HG03135 (cell line): Measurements from ENCODE around the gene GARIN5B.
A peak's percentile ranks its signal among the peaks of the same experiment; 100 is the strongest.
"Not testable (repeated sequence)": the region's sequence is repeated elsewhere in the genome, so short reads cannot be mapped to it uniquely, and the experiment has no call there.

Experiments
- ATAC-seq: cut with Tn5 transposase; IDR thresholded peaks from one replicate; pipeline ENCODE4 v1.9.1; 2021; ENCODE audit warnings: mild to moderate bottlenecking, moderate library complexity; ENCODE audit not compliant: unreplicated experiment

The GARIN5B gene

DNA sequence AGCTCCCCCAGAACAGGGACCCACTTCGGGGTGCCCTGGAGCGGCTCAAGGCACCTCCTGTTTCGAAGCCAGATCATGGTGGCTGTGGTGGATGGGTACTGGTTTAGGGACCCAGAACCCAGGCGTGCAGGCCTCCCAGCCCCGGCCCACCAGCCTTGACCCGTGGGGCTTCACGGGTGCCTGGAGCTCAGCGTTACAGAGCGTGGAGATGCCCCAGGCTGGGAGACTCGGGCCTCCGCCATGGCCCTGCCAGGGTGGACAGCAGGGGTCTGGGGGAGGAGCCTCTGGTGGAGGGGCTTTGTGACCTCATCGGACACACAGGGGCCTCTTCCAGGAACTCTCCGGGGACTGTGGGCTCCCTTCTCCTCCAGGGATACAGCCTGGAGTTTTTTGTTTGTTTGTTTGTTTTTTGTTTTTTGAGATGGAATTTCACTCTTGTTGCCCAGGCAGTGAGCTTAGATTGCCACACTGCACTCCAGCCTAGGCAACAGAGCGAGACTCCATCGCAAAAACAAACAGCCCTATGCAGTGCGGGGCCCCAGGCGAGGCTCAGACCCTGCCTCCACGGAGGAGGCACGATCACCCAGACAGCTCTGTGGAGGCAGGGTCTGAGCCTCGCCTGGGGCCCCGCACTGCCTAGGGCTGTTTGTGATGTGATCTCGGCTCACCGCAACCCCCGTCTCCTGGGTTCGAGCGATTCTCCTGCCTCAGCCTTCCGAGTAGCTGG lies at the start of gene GARIN5B:
Gene GARIN5B, minus strand, starts transcription at position 271 of the 727 bp plus-strand sequence. Its CDS starts 194 bp downstream, at position 77.
- no peak for ATAC-seq

- no peak for ATAC-seq
Observed at GRCh38 chr19:55410168-55410567, 47.1 kb upstream of the GARIN5B start.

- ATAC-seq, result not testable (repeated sequence)
Observed at GRCh38 chr19:55409179-55409578, 46.1 kb upstream of the GARIN5B start.

GRCh38 chr19:55408533-55408872 lies 45.4 kb upstream of the GARIN5B start:
- no peak for ATAC-seq

- ATAC-seq, result peak; percentile 83
Observed at GRCh38 chr19:55407800-55408532, 44.9 kb upstream of the GARIN5B start.

- ATAC-seq, result peak; percentile 65
Observed at GRCh38 chr19:55407550-55407799, 44.4 kb upstream of the GARIN5B start, which contains the start of gene UBE2S. UBE2S (minus strand) TSS chr19:55407788; CDS start chr19:55407589, 199 bp downstream.

GRCh38 chr19:55406826-55407549 lies 43.9 kb upstream of the GARIN5B start:
- ATAC-seq, result peak; percentile 11

- ATAC-seq, result no peak
Observed at GRCh38 chr19:55406091-55406825, 43.2 kb upstream of the GARIN5B start.

DNA sequence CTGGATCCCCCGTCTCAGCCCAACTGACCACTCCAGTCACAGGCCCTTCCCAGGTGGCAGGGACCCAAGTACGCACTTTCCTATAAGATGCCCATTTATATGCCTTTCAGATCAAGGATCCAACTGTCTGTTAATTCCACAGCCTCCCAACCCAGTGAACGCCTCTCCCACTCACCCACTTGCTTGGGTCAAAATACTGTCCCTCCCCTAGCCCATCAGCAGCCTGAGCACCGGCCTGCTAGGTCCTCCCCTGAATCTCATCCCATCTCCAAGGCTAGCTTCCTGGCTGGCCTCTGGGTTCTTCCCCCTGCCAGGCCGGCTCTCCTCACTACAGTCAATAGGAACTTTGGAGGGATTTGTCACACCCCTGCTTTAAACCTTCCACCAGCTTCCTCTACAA lies 42.6 kb upstream of the GARIN5B start:
- no peak for ATAC-seq

GRCh38 chr19:55402509-55402908 lies 39.4 kb upstream of the GARIN5B start:
- no peak for ATAC-seq

- not testable (repeated sequence) for ATAC-seq
Observed at GRCh38 chr19:55401390-55401789, 38.3 kb upstream of the GARIN5B start.

DNA sequence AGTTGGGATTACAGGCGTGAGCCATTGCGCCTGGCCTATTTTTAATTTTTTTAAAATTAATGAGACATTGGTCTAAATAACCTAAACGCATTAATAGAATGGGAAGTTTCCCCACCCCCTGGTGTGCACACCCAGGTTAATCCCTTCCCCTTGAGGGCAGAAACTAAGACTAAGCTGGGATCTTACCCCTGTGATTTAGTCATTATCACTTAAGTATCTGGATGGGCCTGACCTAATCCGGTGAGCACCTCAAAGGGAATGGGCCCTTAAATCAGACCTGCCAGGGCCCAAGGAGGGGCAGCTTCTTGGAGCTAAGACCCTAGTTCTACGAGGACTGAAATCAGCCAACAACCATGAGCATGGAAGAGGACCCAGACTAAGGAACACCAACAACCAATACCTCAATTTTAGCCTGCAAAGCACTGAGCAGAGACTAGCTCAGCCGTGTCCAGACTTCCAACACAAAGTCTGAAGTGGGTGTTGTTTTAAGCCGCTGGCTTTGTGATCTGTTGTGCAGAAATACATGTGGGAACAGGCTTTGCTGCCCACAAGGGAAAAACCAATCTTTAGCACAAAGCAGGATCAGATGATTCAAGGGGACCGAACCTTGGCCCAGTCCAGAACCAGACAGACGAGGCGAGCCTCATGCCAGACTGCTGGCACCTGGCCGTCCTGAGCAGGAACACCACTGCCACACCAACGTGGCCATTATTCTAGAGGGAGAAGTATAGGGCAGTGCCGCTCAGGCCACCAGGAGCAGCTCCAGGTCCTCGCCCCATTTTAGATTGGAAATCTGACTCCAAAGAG lies 37.4 kb upstream of the GARIN5B start:
- ATAC-seq, result no peak

GRCh38 chr19:55398200-55398925 lies 35.3 kb upstream of the GARIN5B start:
- ATAC-seq, result no peak

- ATAC-seq, result no peak
Observed at GRCh38 chr19:55392820-55393761, 30.0 kb upstream of the GARIN5B start.

DNA sequence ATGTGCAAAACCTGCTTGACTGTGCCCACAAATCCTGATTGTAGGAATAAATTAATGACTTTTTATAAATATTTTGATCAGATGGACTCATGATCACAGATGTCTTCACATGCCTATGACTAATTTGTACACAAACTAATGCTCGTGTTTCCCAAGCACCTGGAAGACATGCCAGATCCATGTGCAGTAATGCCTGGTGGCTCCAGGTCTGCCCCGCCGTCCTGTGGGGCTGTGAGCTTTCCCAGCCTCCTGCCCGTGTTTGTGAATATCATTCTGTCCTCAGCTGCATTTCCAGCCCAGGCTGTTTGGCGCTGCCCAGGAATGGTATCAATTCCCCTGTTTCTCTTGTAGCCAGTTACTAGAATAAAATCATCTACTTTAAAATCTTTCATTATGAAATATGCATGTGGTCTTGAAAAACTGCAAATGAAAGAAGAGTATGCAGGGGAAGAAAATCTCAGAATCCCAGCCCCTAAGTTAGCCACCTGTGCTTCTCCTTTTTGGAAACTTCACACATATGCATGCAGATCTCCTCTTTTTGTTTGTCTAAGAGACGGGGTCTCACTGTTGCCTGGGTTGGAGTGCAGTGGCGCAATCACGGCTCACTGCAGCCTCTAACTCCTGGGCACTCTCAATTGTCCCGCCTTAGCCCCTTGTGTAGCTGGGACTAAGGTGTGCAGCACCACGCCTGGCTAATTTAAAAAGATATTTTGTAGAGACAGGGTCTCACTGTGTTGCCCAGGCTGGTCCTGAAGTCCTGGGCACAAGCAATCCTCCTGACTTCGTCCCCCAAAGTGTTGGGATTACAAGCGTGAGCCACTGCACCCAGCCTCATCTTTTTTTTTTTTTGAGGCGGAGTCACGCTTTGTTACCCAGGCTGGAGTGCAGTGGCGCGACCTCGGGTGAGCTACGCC lies 28.9 kb upstream of the GARIN5B start:
- no peak for ATAC-seq

DNA sequence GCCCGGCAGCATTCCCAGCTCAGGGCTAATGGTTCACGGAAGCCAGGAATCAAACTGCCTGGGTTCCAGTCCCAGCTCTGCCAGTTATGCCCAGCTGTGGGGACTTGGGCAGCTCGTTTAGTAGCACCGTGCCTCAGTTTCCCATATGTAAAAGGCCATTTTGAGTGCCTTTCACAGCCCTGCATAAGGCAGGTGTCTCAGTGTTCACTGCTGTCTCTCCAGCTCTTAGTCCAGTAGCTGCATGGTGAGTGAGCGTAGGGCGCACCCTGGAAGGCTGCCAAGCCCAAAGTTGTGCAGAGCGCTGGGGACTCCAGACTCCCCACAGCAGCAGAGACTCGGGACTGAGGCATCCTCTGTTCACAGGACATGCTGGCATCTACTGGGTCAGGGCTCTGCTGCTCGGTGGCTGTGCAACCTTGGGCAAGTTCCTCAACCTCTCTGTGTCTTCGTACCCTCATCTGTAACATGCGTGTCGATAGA lies 28.2 kb upstream of the GARIN5B start:
- no peak for ATAC-seq

GRCh38 chr19:55390461-55390880 lies 27.4 kb upstream of the GARIN5B start:
- no peak for ATAC-seq
